Astrocyte (in vitro differentiated cells and primary cell): ENCODE measurements around the gene UQCC5. TPM values are rescaled to one million over a fixed set of nuclear protein-coding genes. Genes with fewer than 3 reads are reported as not detected.

Experiments used
- DNase-seq: peaks from one replicate; pipeline ENCODE4 v3.0.0-alpha.2; 2010; ENCODE audit warnings: low read depth
- FAIRE-seq: peaks from 2 replicates; lab custom pipeline; 2011; peaks lifted over from hg19 to GRCh38; lab: Jason Lieb, UNC
- H2AFZ ChIP-seq: 2 replicates; pipeline ENCODE4 v1.6.0; 2012; ENCODE audit warnings: low read depth, low read length, inconsistent platforms
- H3K27ac ChIP-seq: 2 replicates; pipeline ENCODE4 v1.5.1; 2011; ENCODE audit warnings: low read depth, low read length, inconsistent platforms
- H3K27me3 ChIP-seq: 2 replicates; pipeline ENCODE4 v1.6.0; 2011; ENCODE audit warnings: low read length, inconsistent platforms; ENCODE audit not compliant: insufficient read depth
- H3K36me3 ChIP-seq: 2 replicates; pipeline ENCODE4 v1.5.1; 2011; ENCODE audit warnings: low read length, inconsistent platforms; ENCODE audit not compliant: insufficient read depth
- H3K4me1 ChIP-seq: 2 replicates; pipeline ENCODE4 v1.5.1; 2011; ENCODE audit warnings: low read length, inconsistent platforms; ENCODE audit not compliant: insufficient read depth
- H3K4me2 ChIP-seq: 2 replicates; pipeline ENCODE4 v1.6.0; 2012; ENCODE audit warnings: low read length, inconsistent platforms
- H3K4me3 ChIP-seq: 2 replicates; pipeline ENCODE4 v1.5.1; 2011; ENCODE audit warnings: low read depth, mild to moderate bottlenecking, low read length, inconsistent platforms; ENCODE audit not compliant: insufficient read depth
- H3K79me2 ChIP-seq: 2 replicates; pipeline ENCODE4 v1.6.0; 2012; ENCODE audit warnings: mild to moderate bottlenecking, low read length, inconsistent platforms; ENCODE audit not compliant: insufficient read depth
- H3K9ac ChIP-seq: 2 replicates; pipeline ENCODE4 v1.6.0; 2012; ENCODE audit warnings: mild to moderate bottlenecking, low read length, inconsistent platforms
- H3K9me3 ChIP-seq: 2 replicates; pipeline ENCODE4 v1.5.1; 2012; ENCODE audit warnings: low read depth, mild to moderate bottlenecking, low read length, inconsistent platforms; ENCODE audit not compliant: insufficient read depth
- H4K20me1 ChIP-seq: 2 replicates; pipeline ENCODE4 v1.6.0; 2012; ENCODE audit warnings: low read length, inconsistent platforms; ENCODE audit not compliant: insufficient read depth
- H3K27ac Mint-ChIP-seq: one replicate; pipeline ENCODE4 v1.8.0; 2021; ENCODE audit warnings: mild to moderate bottlenecking, mixed read lengths; ENCODE audit not compliant: unreplicated experiment
- H3K27me3 Mint-ChIP-seq: one replicate; pipeline ENCODE4 v1.8.0; 2021; ENCODE audit warnings: low read depth, mixed read lengths; ENCODE audit not compliant: unreplicated experiment
- H3K36me3 Mint-ChIP-seq: one replicate; pipeline ENCODE4 v1.8.0; 2021; ENCODE audit warnings: low read depth, mixed read lengths; ENCODE audit not compliant: unreplicated experiment
- H3K4me1 Mint-ChIP-seq: one replicate; pipeline ENCODE4 v1.8.0; 2021; ENCODE audit warnings: low read depth, mixed read lengths; ENCODE audit not compliant: unreplicated experiment
- H3K4me3 Mint-ChIP-seq: one replicate; pipeline ENCODE4 v1.8.0; 2021; ENCODE audit warnings: mild to moderate bottlenecking, moderate library complexity, mixed read lengths; ENCODE audit not compliant: unreplicated experiment
- H3K9me3 Mint-ChIP-seq: one replicate; pipeline ENCODE4 v1.8.0; 2021; ENCODE audit warnings: mild to moderate bottlenecking, mixed read lengths; ENCODE audit not compliant: unreplicated experiment
- CTCF ChIP-seq: IDR thresholded peaks from 2 replicates; pipeline ENCODE4 v1.5.1; 2011; ENCODE audit warnings: low read depth, mild to moderate bottlenecking, inconsistent platforms, low read length, moderate library complexity; ENCODE audit not compliant: insufficient read depth
- EZH2 ChIP-seq: IDR thresholded peaks from 2 replicates; pipeline ENCODE4 v1.6.1; 2012; ENCODE audit warnings: mild to moderate bottlenecking, low read length, inconsistent platforms; ENCODE audit not compliant: insufficient read depth
- total RNA-seq: library from RNA; stranded (reverse); gene quantifications from 2 replicates; pipeline ENCODE4 v1.2.1, GENCODE V29; 2021

UQCC5 gene
- total RNA-seq, 1 donor from 2014 or later: 22.9 TPM

GRCh38 chr3:52518723-52519444 is 17.5 kb upstream of the UQCC5 start:
- Histone ChIP-seq H4K20me1 (peaks cover 8% of the 10 kb centered on the region), H3K27ac (no peak overlapping the region), H3K9ac (no peak overlapping the region), H2AFZ (peak overlapping the region; percentile 41), H3K9me3 (no peaks in the 10 kb centered on the region), H3K36me3 (no peaks in the 10 kb centered on the region), H3K4me3 (no peak overlapping the region), H3K4me2 (no peak overlapping the region), H3K79me2 (no peaks in the 10 kb centered on the region), H3K4me1 (no peaks in the 10 kb centered on the region), H3K27me3 (no peaks in the 10 kb centered on the region)
- Mint-ChIP-seq H3K4me1 (no peaks in the 10 kb centered on the region), H3K27me3 (peaks cover 26% of the 10 kb centered on the region), H3K4me3 (no peak overlapping the region), H3K9me3 (no peaks in the 10 kb centered on the region), H3K27ac (no peak overlapping the region), H3K36me3 (peaks cover 2% of the 10 kb centered on the region)
- DNase-seq (no peak), FAIRE-seq (no peak)
- TF ChIP-seq CTCF (no peak), EZH2 (no peak)

DNA sequence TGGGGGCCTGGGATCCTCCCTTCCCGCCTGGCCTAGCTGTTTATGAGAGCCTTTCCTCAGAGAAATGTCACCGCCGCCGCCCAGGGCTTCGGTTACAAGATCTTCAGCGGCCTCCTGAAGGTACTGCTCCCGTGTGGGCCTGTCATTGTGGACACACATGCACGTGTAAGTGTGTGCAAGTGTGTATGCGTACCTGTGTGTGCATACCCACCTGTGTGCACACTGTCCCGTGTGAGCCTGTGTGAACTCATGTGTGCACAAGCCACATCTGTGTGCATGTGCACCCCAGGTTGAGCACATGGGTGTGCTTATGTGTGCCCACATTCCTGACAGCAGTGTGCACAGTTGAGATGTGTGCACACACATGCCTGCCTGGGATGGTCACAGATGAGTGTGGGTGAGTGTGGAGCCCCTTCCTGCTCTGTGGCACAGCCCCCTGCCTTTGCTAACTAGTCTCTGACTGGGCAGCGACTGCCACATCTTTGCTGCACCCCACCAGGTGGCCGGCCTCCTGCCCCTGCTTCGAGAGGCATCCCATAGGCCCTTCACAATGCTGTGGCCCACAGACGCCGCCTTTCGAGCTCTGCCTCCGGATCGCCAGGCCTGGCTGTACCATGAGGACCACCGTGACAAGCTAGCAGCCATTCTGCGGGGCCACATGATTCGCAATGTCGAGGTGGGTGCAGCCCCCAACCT is 16.8 kb upstream of the UQCC5 start:
- H3K4me2 ChIP-seq: no peak overlapping the region
- peaks cover 15% of the 10 kb centered on the region for H4K20me1 ChIP-seq
- no peak overlapping the region for H3K9ac ChIP-seq
- H3K4me1 ChIP-seq: no peaks in the 10 kb centered on the region
- Mint-ChIP-seq H3K4me3 (no peak overlapping the region), H3K9me3 (no peaks in the 10 kb centered on the region), H3K27ac (no peak overlapping the region), H3K36me3 (peaks cover 9% of the 10 kb centered on the region), H3K4me1 (no peaks in the 10 kb centered on the region), H3K27me3 (peaks cover 26% of the 10 kb centered on the region)
- H3K36me3 ChIP-seq: peaks cover 7% of the 10 kb centered on the region
- TF ChIP-seq EZH2: no peak
- no peak for TF ChIP-seq CTCF
- no peaks in the 10 kb centered on the region for H3K79me2 ChIP-seq
- no peaks in the 10 kb centered on the region for H3K27me3 ChIP-seq
- H3K4me3 ChIP-seq: no peak overlapping the region
- no peak overlapping the region for H3K27ac ChIP-seq
- DNase-seq (no peak), FAIRE-seq (no peak)
- H2AFZ ChIP-seq: no peak overlapping the region
- H3K9me3 ChIP-seq: no peaks in the 10 kb centered on the region
